Measurements from ENCODE around the gene PDE6B. TPM values are rescaled to one million over a fixed set of nuclear protein-coding genes. Genes with fewer than 3 reads are reported as not detected.
A peak's percentile ranks its signal among the peaks of the same experiment; 100 is the strongest.

PDE6B gene
- total RNA-seq, 4 donors from 2014 or later: not detected

DNA sequence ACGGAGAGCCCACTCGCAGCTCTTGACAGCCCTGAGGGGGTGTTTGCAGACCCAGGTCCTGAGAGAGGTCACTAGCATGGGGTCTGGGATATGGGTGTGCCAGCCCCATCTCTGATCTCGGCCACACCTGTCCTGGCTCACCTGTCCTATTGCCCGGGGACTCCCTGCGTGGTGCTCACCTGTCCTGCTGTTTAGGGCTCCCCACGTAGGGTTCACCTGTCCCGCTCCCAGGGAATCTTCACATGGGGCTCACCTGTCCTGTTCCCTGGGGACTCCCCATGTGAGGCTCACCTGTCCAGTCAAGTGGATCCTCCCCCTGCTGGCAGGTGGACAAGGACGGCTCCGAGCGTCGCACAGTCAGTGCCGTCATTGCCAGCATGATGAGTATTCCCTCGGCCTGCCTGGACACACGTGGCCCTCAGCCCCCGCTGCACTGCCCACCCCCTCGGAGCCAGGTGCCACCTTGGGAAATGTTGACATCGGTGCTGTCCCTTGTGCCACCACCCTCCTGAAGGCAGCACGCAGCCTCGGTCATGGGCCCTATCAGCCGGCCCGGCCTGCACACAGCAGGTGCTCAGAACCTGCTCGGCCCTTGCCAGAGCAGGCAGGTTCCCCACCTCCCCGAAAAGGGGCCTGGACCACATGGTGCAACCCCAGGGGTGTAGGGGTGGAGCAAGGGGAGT, 57.3 kb downstream of the PDE6B start:
- TF ChIP-seq POLR2A (IDR thresholded peaks at IDR 0.05): no peak
- TF ChIP-seq, protein P1, sequence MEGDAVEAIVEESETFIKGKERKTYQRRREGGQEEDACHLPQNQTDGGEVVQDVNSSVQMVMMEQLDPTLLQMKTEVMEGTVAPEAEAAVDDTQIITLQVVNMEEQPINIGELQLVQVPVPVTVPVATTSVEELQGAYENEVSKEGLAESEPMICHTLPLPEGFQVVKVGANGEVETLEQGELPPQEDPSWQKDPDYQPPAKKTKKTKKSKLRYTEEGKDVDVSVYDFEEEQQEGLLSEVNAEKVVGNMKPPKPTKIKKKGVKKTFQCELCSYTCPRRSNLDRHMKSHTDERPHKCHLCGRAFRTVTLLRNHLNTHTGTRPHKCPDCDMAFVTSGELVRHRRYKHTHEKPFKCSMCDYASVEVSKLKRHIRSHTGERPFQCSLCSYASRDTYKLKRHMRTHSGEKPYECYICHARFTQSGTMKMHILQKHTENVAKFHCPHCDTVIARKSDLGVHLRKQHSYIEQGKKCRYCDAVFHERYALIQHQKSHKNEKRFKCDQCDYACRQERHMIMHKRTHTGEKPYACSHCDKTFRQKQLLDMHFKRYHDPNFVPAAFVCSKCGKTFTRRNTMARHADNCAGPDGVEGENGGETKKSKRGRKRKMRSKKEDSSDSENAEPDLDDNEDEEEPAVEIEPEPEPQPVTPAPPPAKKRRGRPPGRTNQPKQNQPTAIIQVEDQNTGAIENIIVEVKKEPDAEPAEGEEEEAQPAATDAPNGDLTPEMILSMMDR (IDR thresholded peaks at IDR 0.05 in 4 of 5, conservative IDR thresholded peaks at IDR 0.05 in 1 of 5): no peak
- Histone ChIP-seq H3K27ac (no peak overlapping the region), H3K36me3 (no peaks in the 10 kb centered on the region), H3K4me1 (peaks cover 17 to 29% of the 10 kb centered on the region in 2 donors), H3K9me3 (no peaks in the 10 kb centered on the region), H3K4me3 (no peak overlapping the region), H3K27me3 (peaks cover 0 to 21% (median 6%) of the 10 kb centered on the region in 3 donors)
- ATAC-seq (no peak), DNase-seq (no peak)
- in situ Hi-C loops (cut with MboI; ENCODE audit: low sequenced_read_pairs in 4 of 4) (no loop called here), intact Hi-C loops (cut with DNase I; ENCODE audit: low total_unique reads) (loop anchor here (10.0 kb wide), 1 partner anchor 492 kb away; the partner anchor contains the start of gene SPON2)

DNA sequence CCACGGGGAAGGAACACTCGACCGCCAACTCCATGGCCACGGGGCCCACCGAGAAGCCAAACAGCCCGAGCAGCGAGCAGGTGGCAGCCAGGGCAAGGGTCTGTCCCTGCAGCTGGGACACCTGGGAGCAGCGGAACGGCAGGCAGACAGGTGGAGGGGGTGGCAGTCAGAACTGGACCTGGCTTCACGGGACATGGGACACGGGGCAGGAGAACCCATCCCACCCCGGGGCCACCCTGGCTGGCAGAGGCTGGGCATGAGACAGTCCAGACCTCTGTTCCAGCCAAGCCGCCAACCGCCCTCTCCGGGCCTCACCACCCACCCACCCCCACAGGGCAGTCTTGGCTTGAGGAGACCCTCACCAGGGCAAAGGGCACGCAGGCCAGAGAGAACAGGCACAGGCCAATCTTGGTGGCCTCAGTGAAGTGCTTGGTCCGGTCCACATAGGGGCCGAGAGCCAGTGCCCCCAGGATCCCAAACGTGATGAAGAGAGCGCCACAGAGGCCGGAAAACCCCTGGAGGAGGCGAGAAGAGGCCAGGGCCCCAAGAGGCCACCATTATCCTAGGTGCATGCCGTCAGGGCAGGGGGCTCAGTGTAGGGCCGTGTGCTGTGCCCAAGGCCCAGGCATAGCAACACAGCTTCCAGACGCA, 58.0 kb downstream of the PDE6B start:
- in situ Hi-C loops (cut with MboI; ENCODE audit: low sequenced_read_pairs in 4 of 4): no loop called here
- TF ChIP-seq POLR2A (IDR thresholded peaks at IDR 0.05): no peak
- TF ChIP-seq, protein P1 (IDR thresholded peaks at IDR 0.05 in 4 of 5, conservative IDR thresholded peaks at IDR 0.05 in 1 of 5): no peak
- H3K4me3 ChIP-seq: no peak overlapping the region
- H3K27ac ChIP-seq: no peak overlapping the region
- ATAC-seq: no peak
- H3K36me3 ChIP-seq: no peaks in the 10 kb centered on the region
- no peaks in the 10 kb centered on the region for H3K9me3 ChIP-seq
- peaks cover 17 to 33% of the 10 kb centered on the region in 2 donors for H3K4me1 ChIP-seq
- intact Hi-C loops (cut with DNase I; ENCODE audit: low total_unique reads): loop anchor here (10.0 kb wide), 1 partner anchor 491 kb away; the partner anchor contains the start of gene SPON2
- no peak for DNase-seq
- H3K27me3 ChIP-seq: peaks cover 0 to 21% (median 6%) of the 10 kb centered on the region in 3 donors

DNA sequence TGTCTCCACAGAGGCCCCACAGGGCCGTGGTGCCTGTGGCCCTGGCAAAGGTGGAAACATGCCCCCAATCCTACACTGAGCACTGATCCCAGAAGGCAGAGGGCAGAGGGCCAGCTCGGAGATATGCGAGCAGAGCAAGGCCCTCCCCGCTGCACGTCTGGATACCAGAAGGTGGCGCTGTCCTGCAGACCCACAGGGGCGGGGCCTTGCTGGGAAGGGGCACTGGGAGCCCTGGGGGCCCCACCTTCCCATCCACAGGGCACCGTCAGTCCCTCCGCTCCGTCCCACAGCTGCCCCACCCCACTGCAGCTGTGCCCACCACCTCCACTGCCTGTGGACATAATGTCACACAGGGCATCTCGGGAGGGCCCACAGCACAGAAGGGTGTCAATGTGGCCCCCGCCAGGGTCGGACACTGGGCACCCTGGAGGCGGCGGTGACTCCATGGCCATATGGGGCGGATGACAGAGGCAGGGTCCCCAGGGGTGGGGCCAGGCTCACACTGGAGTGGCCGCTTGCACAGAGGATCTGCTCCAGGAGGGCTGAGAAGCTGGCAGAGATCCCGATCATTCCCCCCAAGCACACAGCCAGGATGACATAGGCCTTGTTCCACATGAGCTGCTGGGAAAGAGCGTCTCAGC, 58.7 kb downstream of the PDE6B start:
- intact Hi-C loops (cut with DNase I; ENCODE audit: low total_unique reads): loop anchor here (10.0 kb wide), 1 partner anchor 491 kb away; the partner anchor contains the start of gene SPON2
- DNase-seq (peak in 1 of 2 donors; percentile 64), ATAC-seq (peak in 1 of 2 donors; percentile 14)
- no peaks in the 10 kb centered on the region for H3K9me3 ChIP-seq
- no peaks in the 10 kb centered on the region for H3K36me3 ChIP-seq
- peaks cover 0 to 19% (median 6%) of the 10 kb centered on the region in 3 donors for H3K27me3 ChIP-seq
- no peak overlapping the region for H3K4me3 ChIP-seq
- H3K4me1 ChIP-seq: peaks cover 17 to 30% of the 10 kb centered on the region in 2 donors
- no peak overlapping the region for H3K27ac ChIP-seq
- in situ Hi-C loops (cut with MboI; ENCODE audit: low sequenced_read_pairs in 4 of 4): no loop called here
- TF ChIP-seq, protein P1 (IDR thresholded peaks at IDR 0.05 in 4 of 5, conservative IDR thresholded peaks at IDR 0.05 in 1 of 5): peak; percentile 46 to 71 (median 62)
- TF ChIP-seq POLR2A (IDR thresholded peaks at IDR 0.05): no peak

DNA sequence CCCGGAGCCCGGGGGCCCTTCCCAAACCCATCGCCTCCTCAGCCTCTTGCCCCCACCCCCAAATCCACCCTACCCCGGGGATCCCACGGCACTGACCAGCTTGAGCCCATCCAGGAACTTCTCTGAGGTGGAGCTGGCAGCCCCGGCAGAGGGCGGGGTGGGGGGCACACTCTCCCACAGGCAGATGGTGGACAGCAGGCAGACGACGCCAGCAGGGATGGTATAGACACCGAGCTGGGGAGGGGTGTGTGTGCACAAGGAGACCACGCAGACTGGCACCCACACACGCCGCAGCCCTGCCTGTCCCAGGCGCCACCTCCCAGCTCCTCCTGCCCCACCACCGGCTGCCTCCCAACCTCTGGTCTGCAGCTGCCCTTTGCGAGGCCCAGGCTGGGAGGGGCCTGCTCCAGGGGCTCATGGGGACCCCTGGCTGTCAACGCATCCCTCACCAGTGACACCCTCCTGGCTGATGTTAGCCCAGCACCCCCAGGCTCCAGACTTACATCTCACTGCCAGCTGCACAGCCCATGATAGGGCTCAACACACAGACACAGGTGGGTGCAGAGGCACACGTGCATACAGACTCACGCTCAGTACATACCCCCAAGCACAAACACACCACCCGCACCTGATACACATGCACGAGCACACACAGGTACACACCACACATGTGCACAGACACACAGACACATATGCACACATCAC, 59.4 kb downstream of the PDE6B start:
- no peak overlapping the region for H3K4me3 ChIP-seq
- TF ChIP-seq, protein P1 (IDR thresholded peaks at IDR 0.05 in 4 of 5, conservative IDR thresholded peaks at IDR 0.05 in 1 of 5): no peak
- no peak for TF ChIP-seq POLR2A (IDR thresholded peaks at IDR 0.05)
- H3K36me3 ChIP-seq: no peaks in the 10 kb centered on the region
- peaks cover 0 to 14% (median 6%) of the 10 kb centered on the region in 3 donors for H3K27me3 ChIP-seq
- no peak for DNase-seq
- peaks cover 22 to 34% of the 10 kb centered on the region in 2 donors for H3K4me1 ChIP-seq
- intact Hi-C loops (cut with DNase I; ENCODE audit: low total_unique reads): loop anchor here (5.0 to 10.0 kb wide), 2 partner anchors 248 to 490 kb away; partner anchors contain the start of genes GAK, SPON2 and TMEM175
- ATAC-seq: no peak
- no peak overlapping the region for H3K27ac ChIP-seq
- no peaks in the 10 kb centered on the region for H3K9me3 ChIP-seq
- in situ Hi-C loops (cut with MboI; ENCODE audit: low sequenced_read_pairs in 4 of 4): no loop called here

Data from gastrocnemius medialis (tissue), 4 donors.